OCI-LY7 (cell line): Measurements from ENCODE around the gene MTHFD1.
A peak's percentile ranks its signal among the peaks of the same experiment; 100 is the strongest.

ENCODE experiments used
- CTCF ChIP-seq: fragments of 200-600 bp; sonication (generic); conservative IDR thresholded peaks from 2 replicates; pipeline ENCODE4 v1.5.1; 2014; ENCODE audit warnings: mild to moderate bottlenecking, antibody characterized with exemption, low read length, moderate library complexity, mixed read lengths
- EZH2phosphoT487 ChIP-seq: fragments of 200-600 bp; sonication (generic); IDR thresholded peaks from 2 replicates; pipeline ENCODE4 v1.6.1; 2018; ENCODE audit warnings: low read depth, borderline replicate concordance, mild to moderate bottlenecking, mixed run types, antibody characterized with exemption, low read length, moderate library complexity, mixed read lengths

- TF ChIP-seq CTCF (peak; percentile 32), EZH2phosphoT487 (no peak)
Measured at GRCh38 chr14:64391113-64391725, 3.1 kb downstream of the MTHFD1 start.
